Liver (tissue), 3 donors: ENCODE results near the gene PCBD1.

Experiments
- ATF3 ChIP-seq: IDR thresholded peaks from 2 replicates; pipeline ENCODE4 v1.6.1; 2016; ENCODE audit warnings: antibody characterized with exemption
- CTCF ChIP-seq: fragments of 150-350 bp; IDR thresholded peaks from 2 replicates; pipeline ENCODE4 v1.5.1; 2017; ENCODE audit warnings: improper control_type of control experiment, low read depth, low read length; ENCODE audit not compliant: missing input control
- EGR1 ChIP-seq, 2 donors: IDR thresholded peaks; 2 replicates each; pipeline ENCODE4 v1.6.1; 2016 to 2018; ENCODE audit warnings: antibody characterized with exemption in 2 of 2, low read depth in 2 of 2
- FOXA1 ChIP-seq: IDR thresholded peaks from 2 replicates; pipeline ENCODE4 v1.6.1; 2016; ENCODE audit warnings: antibody characterized with exemption
- GABPA ChIP-seq, 2 donors: IDR thresholded peaks in 1 of 2; conservative IDR thresholded peaks in 1 of 2; 2 replicates each; pipeline ENCODE4 v1.6.1; 2016; ENCODE audit warnings: antibody characterized with exemption in 2 of 2, mild to moderate bottlenecking in 1 of 2, moderate library complexity in 1 of 2
- JUND ChIP-seq, 2 donors: IDR thresholded peaks; 2 replicates each; pipeline ENCODE4 v1.6.1; 2016; ENCODE audit warnings: antibody characterized with exemption in 2 of 2
- MAX ChIP-seq: IDR thresholded peaks from 2 replicates; pipeline ENCODE4 v1.6.1; 2016; ENCODE audit warnings: antibody characterized with exemption
- RAD21 ChIP-seq, 2 donors: IDR thresholded peaks; 2 replicates each; pipeline ENCODE4 v1.6.1; 2016; ENCODE audit warnings: antibody characterized with exemption in 2 of 2, mild to moderate bottlenecking in 2 of 2
- REST ChIP-seq: IDR thresholded peaks from 2 replicates; pipeline ENCODE4 v1.6.1; 2016; ENCODE audit warnings: antibody characterized with exemption, mild to moderate bottlenecking
- RXRA ChIP-seq, 2 donors: IDR thresholded peaks; 2 replicates each; pipeline ENCODE4 v1.6.1; 2017 to 2018; ENCODE audit warnings: antibody characterized with exemption in 2 of 2, mild to moderate bottlenecking in 1 of 2
- SP1 ChIP-seq: IDR thresholded peaks from 2 replicates; pipeline ENCODE4 v1.6.1; 2018; ENCODE audit warnings: antibody characterized with exemption, mild to moderate bottlenecking
- TAF1 ChIP-seq: conservative IDR thresholded peaks from 2 replicates; pipeline ENCODE4 v1.6.1; 2016; ENCODE audit warnings: antibody characterized with exemption, mild to moderate bottlenecking
- YY1 ChIP-seq: IDR thresholded peaks from 2 replicates; pipeline ENCODE4 v1.6.1; 2016; ENCODE audit warnings: antibody characterized with exemption, mild to moderate bottlenecking
- ZBTB33 ChIP-seq: IDR thresholded peaks from 2 replicates; pipeline ENCODE4 v1.6.1; 2016; ENCODE audit warnings: antibody characterized with exemption
- donor health status: healthy.
- donor health status: healthy.

GRCh38 chr10:70891627-70892026 lies 3.3 kb upstream of the PCBD1 start:
- TF ChIP-seq MAX (no peak), CTCF (no peak), GABPA (IDR thresholded peaks at IDR 0.05 in 1 of 2, conservative IDR thresholded peaks at IDR 0.05 in 1 of 2) (no peak), RAD21 (IDR thresholded peaks at IDR 0.05) (no peak), REST (no peak), RXRA (IDR thresholded peaks at IDR 0.05) (no peak), EGR1 (IDR thresholded peaks at IDR 0.05; ENCODE audit: low read depth in 2 of 2) (no peak), ZBTB33 (no peak), JUND (IDR thresholded peaks at IDR 0.05) (no peak), YY1 (no peak), TAF1 (no peak), SP1 (no peak), ATF3 (no peak), FOXA1 (no peak)
